HUES48 (cell line): Measurements from ENCODE around the gene KRT6B.

Source experiments
- H3K27ac ChIP-seq: one replicate; pipeline ENCODE4 v1.7.0; 2013; ENCODE audit warnings: low read depth, low read length, inconsistent platforms
- H3K27me3 ChIP-seq: 2 replicates; pipeline ENCODE4 v1.6.1; 2013; ENCODE audit warnings: mild to moderate bottlenecking, low read length; ENCODE audit not compliant: control insufficient read depth, insufficient read depth
- H3K36me3 ChIP-seq: 2 replicates; pipeline ENCODE4 v1.6.1; 2013; ENCODE audit warnings: low read length; ENCODE audit not compliant: control insufficient read depth, insufficient read depth
- H3K4me1 ChIP-seq: 2 replicates; pipeline ENCODE4 v1.6.1; 2013; ENCODE audit warnings: mild to moderate bottlenecking, low read length; ENCODE audit not compliant: control insufficient read depth, insufficient read depth
- H3K4me3 ChIP-seq: 2 replicates; pipeline ENCODE4 v1.5.1; 2013; ENCODE audit warnings: mild to moderate bottlenecking, low read depth, low read length
- H3K9ac ChIP-seq: 2 replicates; pipeline ENCODE4 v1.6.1; 2013; ENCODE audit warnings: mild to moderate bottlenecking, low read depth, low read length, moderate library complexity
- H3K9me3 ChIP-seq: 2 replicates; pipeline ENCODE4 v1.6.1; 2013; ENCODE audit warnings: low read length; ENCODE audit not compliant: control insufficient read depth, insufficient read depth

KRT6B gene

GRCh38 chr12:52436000-52436827, 15.7 kb downstream of the KRT6B start:
- Histone ChIP-seq H3K27me3 (no peaks in the 10 kb centered on the region), H3K4me1 (no peaks in the 10 kb centered on the region), H3K36me3 (no peaks in the 10 kb centered on the region), H3K9me3 (no peaks in the 10 kb centered on the region), H3K27ac (no peak overlapping the region), H3K4me3 (no peak overlapping the region), H3K9ac (no peak overlapping the region)

- Histone ChIP-seq H3K4me3 (no peak overlapping the region), H3K4me1 (no peaks in the 10 kb centered on the region), H3K27me3 (no peaks in the 10 kb centered on the region), H3K9ac (no peak overlapping the region), H3K36me3 (no peaks in the 10 kb centered on the region), H3K27ac (no peak overlapping the region), H3K9me3 (no peaks in the 10 kb centered on the region)
These were observed 16.3 kb downstream of the KRT6B start for GRCh38 chr12:52435659-52435999.

- no peaks in the 10 kb centered on the region for H3K36me3 ChIP-seq
- H3K27ac ChIP-seq, result no peak overlapping the region
- H3K9me3 ChIP-seq, result no peaks in the 10 kb centered on the region
- H3K27me3 ChIP-seq, result no peaks in the 10 kb centered on the region
- H3K4me3 ChIP-seq, result no peak overlapping the region
- H3K9ac ChIP-seq, result no peak overlapping the region
- H3K4me1 ChIP-seq, result no peaks in the 10 kb centered on the region
These were observed 17.0 kb downstream of the KRT6B start for GRCh38 chr12:52434760-52435530.

- Histone ChIP-seq H3K27ac (no peak within 1 kb of the TSS), H3K9ac (no peak within 1 kb of the TSS), H3K4me1 (no peaks in the 10 kb centered on the region)
These were observed 17.7 kb downstream of the KRT6B start, which contains the start of gene KRT75 for GRCh38 chr12:52434081-52434733. TSS of gene KRT75 (minus strand) at chr12:52434371. CDS start at chr12:52434304, 67 bp downstream.

GRCh38 chr12:52433501-52434080, 18.4 kb downstream of the KRT6B start:
- no peak overlapping the region for H3K9ac ChIP-seq
- no peak overlapping the region for H3K27ac ChIP-seq
- no peaks in the 10 kb centered on the region for H3K36me3 ChIP-seq
- H3K4me1 ChIP-seq, result no peaks in the 10 kb centered on the region
- H3K27me3 ChIP-seq, result no peaks in the 10 kb centered on the region
- H3K4me3 ChIP-seq, result no peak overlapping the region
- H3K9me3 ChIP-seq, result no peaks in the 10 kb centered on the region

More at GRCh38 chr12:52434081-52434733, 17.7 kb downstream of the KRT6B start, which contains the start of gene KRT75:
- no peaks in the 10 kb centered on the region for H3K27me3 ChIP-seq
- H3K36me3 ChIP-seq, result no peaks in the 10 kb centered on the region
- H3K4me3 ChIP-seq, result no peak within 1 kb of the TSS
- H3K9me3 ChIP-seq, result no peaks in the 10 kb centered on the region

GRCh38 chr12:52432559-52433207, 19.3 kb downstream of the KRT6B start:
- H3K9ac ChIP-seq, result no peak overlapping the region
- no peak overlapping the region for H3K27ac ChIP-seq
- H3K4me3 ChIP-seq, result no peak overlapping the region
- no peaks in the 10 kb centered on the region for H3K9me3 ChIP-seq
- H3K36me3 ChIP-seq, result no peaks in the 10 kb centered on the region
- no peaks in the 10 kb centered on the region for H3K27me3 ChIP-seq
- H3K4me1 ChIP-seq, result no peaks in the 10 kb centered on the region

- H3K4me3 ChIP-seq, result no peak overlapping the region
- no peaks in the 10 kb centered on the region for H3K27me3 ChIP-seq
- no peaks in the 10 kb centered on the region for H3K4me1 ChIP-seq
- H3K9me3 ChIP-seq, result no peaks in the 10 kb centered on the region
- no peaks in the 10 kb centered on the region for H3K36me3 ChIP-seq
- no peak overlapping the region for H3K9ac ChIP-seq
- H3K27ac ChIP-seq, result no peak overlapping the region
These were observed 23.8 kb downstream of the KRT6B start for GRCh38 chr12:52428121-52428520.

GRCh38 chr12:52427083-52427482, 24.9 kb downstream of the KRT6B start:
- H3K9ac ChIP-seq, result no peak overlapping the region
- no peaks in the 10 kb centered on the region for H3K36me3 ChIP-seq
- H3K27ac ChIP-seq, result no peak overlapping the region
- no peaks in the 10 kb centered on the region for H3K9me3 ChIP-seq
- no peak overlapping the region for H3K4me3 ChIP-seq
- H3K27me3 ChIP-seq, result no peaks in the 10 kb centered on the region
- H3K4me1 ChIP-seq, result no peaks in the 10 kb centered on the region

GRCh38 chr12:52426034-52426433, 25.9 kb downstream of the KRT6B start:
- H3K27ac ChIP-seq, result no peak overlapping the region
- H3K36me3 ChIP-seq, result no peaks in the 10 kb centered on the region
- H3K9me3 ChIP-seq, result no peaks in the 10 kb centered on the region
- no peak overlapping the region for H3K4me3 ChIP-seq
- H3K27me3 ChIP-seq, result no peaks in the 10 kb centered on the region
- H3K4me1 ChIP-seq, result no peaks in the 10 kb centered on the region
- no peak overlapping the region for H3K9ac ChIP-seq

GRCh38 chr12:52425466-52425865, 26.5 kb downstream of the KRT6B start:
- H3K9me3 ChIP-seq, result no peaks in the 10 kb centered on the region
- no peaks in the 10 kb centered on the region for H3K27me3 ChIP-seq
- H3K4me3 ChIP-seq, result no peak overlapping the region
- H3K4me1 ChIP-seq, result no peaks in the 10 kb centered on the region
- H3K27ac ChIP-seq, result no peak overlapping the region
- H3K9ac ChIP-seq, result no peak overlapping the region
- H3K36me3 ChIP-seq, result no peaks in the 10 kb centered on the region
